T-helper 1 cell treated with Interleukin-12 subunit alpha and Interleukin-12 subunit beta and Interleukin-4 antibody, amounts not matched to agents 30 μg/mL and 1 μg/mL, for 36 hours (primary cell): ENCODE results near the gene BRIP1.

ENCODE experiments used
- H3K27ac Mint-ChIP-seq: one replicate; pipeline ENCODE4 v1.8.0; 2021; ENCODE audit warnings: mild to moderate bottlenecking, mixed read lengths
- H3K27me3 Mint-ChIP-seq: one replicate; pipeline ENCODE4 v1.8.0; 2021; ENCODE audit warnings: low read depth, mixed read lengths
- H3K36me3 Mint-ChIP-seq: one replicate; pipeline ENCODE4 v1.8.0; 2021; ENCODE audit warnings: low read depth, mixed read lengths
- H3K4me1 Mint-ChIP-seq: one replicate; pipeline ENCODE4 v1.8.0; 2021; ENCODE audit warnings: low read depth, mixed read lengths
- H3K4me3 Mint-ChIP-seq: one replicate; pipeline ENCODE4 v1.8.0; 2021; ENCODE audit warnings: mild to moderate bottlenecking, moderate library complexity, mixed read lengths
- H3K9me3 Mint-ChIP-seq: one replicate; pipeline ENCODE4 v1.8.0; 2021; ENCODE audit warnings: mixed read lengths

Gene BRIP1

DNA sequence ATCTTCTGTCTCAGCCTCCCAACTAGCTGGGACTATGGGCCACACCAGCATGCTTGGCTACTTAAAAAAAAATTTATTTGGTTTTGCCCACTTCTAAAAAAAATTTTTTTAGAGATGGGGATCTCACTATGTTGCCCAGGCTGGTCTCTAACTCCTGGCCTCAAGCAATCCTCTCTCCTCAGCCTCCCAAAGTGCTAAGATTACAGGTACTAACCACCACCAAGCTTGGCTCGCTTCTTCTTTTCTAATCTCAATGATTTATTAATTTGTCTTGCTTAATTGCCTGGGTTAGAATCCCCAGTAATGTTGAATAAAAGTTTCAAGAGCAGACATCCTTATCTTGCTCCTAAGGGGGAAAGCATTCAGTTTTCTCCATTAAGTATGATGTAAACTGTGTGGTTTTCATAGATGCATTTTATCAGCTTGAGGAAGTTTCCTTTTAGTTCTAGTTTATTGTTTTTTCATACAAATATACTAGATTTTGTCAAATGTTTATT lies 206.6 kb downstream of the BRIP1 start:
- Mint-ChIP-seq H3K36me3 (no peaks in the 10 kb centered on the region), H3K27me3 (peaks cover 44% of the 10 kb centered on the region), H3K9me3 (peaks cover 3% of the 10 kb centered on the region), H3K4me1 (no peaks in the 10 kb centered on the region), H3K27ac (no peak overlapping the region), H3K4me3 (no peak overlapping the region)

- Mint-ChIP-seq H3K27ac (no peak overlapping the region), H3K27me3 (peaks cover 37% of the 10 kb centered on the region), H3K4me3 (no peak overlapping the region), H3K9me3 (peaks cover 20% of the 10 kb centered on the region), H3K4me1 (no peaks in the 10 kb centered on the region), H3K36me3 (no peaks in the 10 kb centered on the region)
Measured at GRCh38 chr17:61650749-61651148, 212.6 kb downstream of the BRIP1 start.

DNA sequence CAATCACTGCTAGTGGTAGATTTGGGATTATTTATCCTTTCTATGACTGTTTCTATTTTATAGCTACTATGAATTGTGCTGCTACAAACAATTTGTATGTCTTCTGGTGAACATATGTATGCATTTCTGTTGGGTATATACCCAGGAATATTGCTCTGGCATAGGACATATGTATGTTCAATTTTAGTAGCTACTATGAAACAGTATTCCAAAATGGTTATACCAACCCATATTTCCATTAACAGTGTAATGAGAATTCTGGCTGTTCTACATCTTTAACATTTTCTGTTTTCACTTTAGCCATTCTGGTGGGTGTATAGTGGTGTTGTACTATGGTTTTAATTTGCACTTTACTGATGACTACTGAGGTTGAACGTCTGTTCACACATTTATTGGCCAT lies 214.7 kb downstream of the BRIP1 start:
- H3K9me3 Mint-ChIP-seq = peaks cover 20% of the 10 kb centered on the region
- H3K27me3 Mint-ChIP-seq = peaks cover 41% of the 10 kb centered on the region
- no peaks in the 10 kb centered on the region for H3K36me3 Mint-ChIP-seq
- H3K4me3 Mint-ChIP-seq = no peak overlapping the region
- H3K27ac Mint-ChIP-seq = no peak overlapping the region
- no peaks in the 10 kb centered on the region for H3K4me1 Mint-ChIP-seq

DNA sequence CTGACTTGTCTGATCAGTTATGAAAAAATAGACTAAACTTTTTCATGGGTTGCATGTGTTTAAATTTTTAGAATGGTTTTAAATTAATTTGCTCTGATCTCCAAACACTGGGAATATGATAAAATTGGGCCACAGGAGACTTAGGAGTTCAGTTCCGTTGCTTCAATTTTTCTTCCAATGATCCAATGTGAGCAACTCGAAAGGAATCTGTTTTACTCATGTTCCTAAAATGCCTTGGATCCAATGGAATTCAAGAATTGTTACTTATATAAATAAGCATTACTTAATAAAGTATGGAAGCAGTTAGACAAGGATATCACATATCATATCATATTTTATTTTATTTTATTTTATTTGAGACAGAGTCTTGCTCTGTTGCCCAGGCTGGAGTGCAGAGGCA lies 216.3 kb downstream of the BRIP1 start:
- H3K36me3 Mint-ChIP-seq = no peaks in the 10 kb centered on the region
- no peaks in the 10 kb centered on the region for H3K4me1 Mint-ChIP-seq
- H3K27ac Mint-ChIP-seq = no peak overlapping the region
- no peak overlapping the region for H3K4me3 Mint-ChIP-seq
- H3K9me3 Mint-ChIP-seq = peaks cover 20% of the 10 kb centered on the region
- H3K27me3 Mint-ChIP-seq = peaks cover 34% of the 10 kb centered on the region

DNA sequence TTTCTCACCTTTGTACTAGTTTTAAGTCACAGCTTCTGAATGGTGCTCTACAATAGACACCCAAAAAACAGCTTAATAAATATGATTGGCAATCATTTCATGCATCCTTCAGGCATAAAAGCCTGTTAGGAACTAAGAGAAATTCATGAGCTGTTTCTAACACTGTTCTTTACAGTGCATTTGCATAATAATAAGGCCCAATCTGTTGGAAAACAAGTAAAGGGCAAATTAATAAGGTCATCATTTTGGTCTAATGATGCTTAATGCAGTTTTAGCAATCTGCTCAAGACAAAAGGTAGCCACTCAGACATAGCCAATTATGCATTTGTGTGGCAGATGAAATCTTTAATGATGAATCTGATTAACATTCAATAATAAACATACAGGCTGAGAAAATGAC lies 216.8 kb downstream of the BRIP1 start:
- Mint-ChIP-seq H3K4me3 (no peak overlapping the region), H3K36me3 (no peaks in the 10 kb centered on the region), H3K9me3 (peaks cover 14% of the 10 kb centered on the region), H3K4me1 (no peaks in the 10 kb centered on the region), H3K27me3 (peaks cover 33% of the 10 kb centered on the region), H3K27ac (no peak overlapping the region)

- H3K27me3 Mint-ChIP-seq = peaks cover 31% of the 10 kb centered on the region
Measured at GRCh38 chr17:61645920-61646319, 217.4 kb downstream of the BRIP1 start.

GRCh38 chr17:61644800-61645774 lies 218.2 kb downstream of the BRIP1 start:
- H3K4me1 Mint-ChIP-seq = no peaks in the 10 kb centered on the region
- H3K27me3 Mint-ChIP-seq = peaks cover 27% of the 10 kb centered on the region
- no peak overlapping the region for H3K27ac Mint-ChIP-seq
- no peak overlapping the region for H3K4me3 Mint-ChIP-seq
- H3K9me3 Mint-ChIP-seq = peaks cover 5% of the 10 kb centered on the region
- H3K36me3 Mint-ChIP-seq = no peaks in the 10 kb centered on the region

More at GRCh38 chr17:61645920-61646319, 217.4 kb downstream of the BRIP1 start:
- H3K9me3 Mint-ChIP-seq = peaks cover 10% of the 10 kb centered on the region
- H3K4me3 Mint-ChIP-seq = no peak overlapping the region
- H3K27ac Mint-ChIP-seq = no peak overlapping the region
- no peaks in the 10 kb centered on the region for H3K36me3 Mint-ChIP-seq
- no peaks in the 10 kb centered on the region for H3K4me1 Mint-ChIP-seq

GRCh38 chr17:61642768-61643167 lies 220.6 kb downstream of the BRIP1 start:
- Mint-ChIP-seq H3K27ac (no peak overlapping the region), H3K36me3 (no peaks in the 10 kb centered on the region), H3K4me1 (no peaks in the 10 kb centered on the region), H3K9me3 (no peaks in the 10 kb centered on the region), H3K4me3 (no peak overlapping the region), H3K27me3 (peaks cover 38% of the 10 kb centered on the region)

DNA sequence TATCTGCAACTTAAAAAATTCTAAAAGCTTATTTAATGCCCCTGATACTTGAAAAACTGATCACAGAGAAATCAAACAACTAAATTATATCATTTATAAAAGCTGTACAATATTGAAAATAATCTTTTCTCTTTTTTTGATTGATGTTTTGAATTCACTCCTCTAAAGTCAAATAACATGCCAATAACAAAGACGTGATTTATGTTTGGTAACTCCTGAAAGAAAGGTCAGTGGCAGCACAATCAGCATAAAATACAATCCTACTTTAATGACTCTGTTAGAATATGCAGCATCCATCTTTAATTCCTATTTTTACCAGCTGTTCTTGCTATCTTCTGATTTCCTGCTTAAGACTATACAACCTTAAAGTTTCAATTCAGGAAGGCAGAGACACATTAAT lies 221.6 kb downstream of the BRIP1 start:
- no peak overlapping the region for H3K27ac Mint-ChIP-seq

GRCh38 chr17:61641084-61641483 lies 222.2 kb downstream of the BRIP1 start:
- H3K27me3 Mint-ChIP-seq = peaks cover 41% of the 10 kb centered on the region
- H3K4me1 Mint-ChIP-seq = no peaks in the 10 kb centered on the region
- H3K27ac Mint-ChIP-seq = no peak overlapping the region
- H3K4me3 Mint-ChIP-seq = no peak overlapping the region
- no peaks in the 10 kb centered on the region for H3K9me3 Mint-ChIP-seq
- H3K36me3 Mint-ChIP-seq = no peaks in the 10 kb centered on the region

More for the DNA sequence above, 221.6 kb downstream of the BRIP1 start:
- Mint-ChIP-seq H3K36me3 (no peaks in the 10 kb centered on the region), H3K9me3 (no peaks in the 10 kb centered on the region), H3K27me3 (peaks cover 42% of the 10 kb centered on the region), H3K4me3 (no peak overlapping the region), H3K4me1 (no peaks in the 10 kb centered on the region)

DNA sequence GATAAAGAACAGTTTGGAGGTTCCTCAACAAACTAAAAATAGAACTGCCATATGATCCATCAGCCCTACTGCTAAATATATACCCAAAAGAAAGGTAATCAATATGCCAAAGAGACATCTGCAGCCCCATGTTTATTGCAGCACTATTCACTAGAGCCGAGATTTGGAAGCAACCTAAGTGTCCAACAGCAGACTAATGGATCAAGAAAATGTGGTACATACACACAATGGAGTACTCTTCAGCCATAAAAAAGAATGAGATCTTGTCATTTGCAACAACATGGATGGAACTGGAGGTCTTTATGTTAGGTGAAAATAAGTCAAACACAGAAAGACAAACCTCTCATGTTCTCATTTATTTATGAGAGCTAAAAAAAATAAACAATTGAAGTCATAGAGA lies 223.5 kb downstream of the BRIP1 start:
- peaks cover 9% of the 10 kb centered on the region for H3K9me3 Mint-ChIP-seq
- H3K27me3 Mint-ChIP-seq = peaks cover 49% of the 10 kb centered on the region

DNA sequence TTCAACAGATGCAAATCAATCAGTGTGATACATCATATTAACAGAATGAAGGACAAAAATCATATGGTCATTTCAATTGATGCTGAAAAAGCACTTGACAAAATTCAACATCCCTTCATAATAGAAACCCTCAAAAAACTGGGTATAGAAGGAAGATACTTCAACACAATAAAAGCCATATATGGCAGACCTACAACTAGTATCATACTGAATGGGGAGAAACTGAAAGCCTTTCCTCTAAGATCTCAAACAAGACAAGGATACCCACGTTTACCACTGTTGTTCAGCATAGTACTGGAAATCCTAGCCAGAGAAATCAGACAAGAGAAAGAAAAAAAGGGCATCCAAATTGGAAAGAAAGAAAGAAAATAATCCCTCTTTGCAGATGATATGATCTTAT lies 225.2 kb downstream of the BRIP1 start:
- H3K27ac Mint-ChIP-seq = no peak overlapping the region
- H3K4me1 Mint-ChIP-seq = no peaks in the 10 kb centered on the region
- peaks cover 2% of the 10 kb centered on the region for H3K36me3 Mint-ChIP-seq
- no peak overlapping the region for H3K4me3 Mint-ChIP-seq
- peaks cover 55% of the 10 kb centered on the region for H3K27me3 Mint-ChIP-seq
- peaks cover 9% of the 10 kb centered on the region for H3K9me3 Mint-ChIP-seq

More for the DNA sequence above, 223.5 kb downstream of the BRIP1 start:
- peaks cover 2% of the 10 kb centered on the region for H3K36me3 Mint-ChIP-seq
- H3K27ac Mint-ChIP-seq = no peak overlapping the region
- H3K4me1 Mint-ChIP-seq = no peaks in the 10 kb centered on the region
- H3K4me3 Mint-ChIP-seq = no peak overlapping the region

DNA sequence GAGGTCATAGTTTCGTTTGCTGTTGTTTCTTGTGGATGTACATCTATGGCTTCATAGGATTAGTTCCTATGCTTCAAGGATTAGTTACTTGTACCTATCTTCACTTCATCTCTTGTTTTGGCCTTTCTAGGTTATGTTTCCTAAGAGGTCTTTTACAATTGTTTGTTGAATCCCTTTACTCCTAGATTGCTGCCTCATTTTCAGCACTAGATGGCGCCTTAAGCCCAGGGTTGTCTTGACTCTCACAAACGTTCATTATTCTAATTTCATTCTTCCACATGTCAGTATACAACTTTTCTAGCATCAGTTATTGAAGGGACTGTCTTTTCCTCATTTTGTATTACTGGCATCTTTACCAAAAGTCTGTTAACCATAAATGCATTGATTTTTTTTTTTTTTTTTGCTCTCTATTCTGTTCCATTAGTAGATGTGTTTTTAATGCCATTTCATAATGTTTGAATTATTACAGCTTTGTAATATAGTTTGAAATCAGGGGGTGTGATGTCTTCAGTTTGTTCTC lies 227.4 kb downstream of the BRIP1 start:
- H3K9me3 Mint-ChIP-seq = peaks cover 9% of the 10 kb centered on the region
- H3K4me1 Mint-ChIP-seq = no peaks in the 10 kb centered on the region
- H3K27ac Mint-ChIP-seq = no peak overlapping the region
- H3K27me3 Mint-ChIP-seq = peaks cover 67% of the 10 kb centered on the region
- no peak overlapping the region for H3K4me3 Mint-ChIP-seq
- H3K36me3 Mint-ChIP-seq = peaks cover 2% of the 10 kb centered on the region

DNA sequence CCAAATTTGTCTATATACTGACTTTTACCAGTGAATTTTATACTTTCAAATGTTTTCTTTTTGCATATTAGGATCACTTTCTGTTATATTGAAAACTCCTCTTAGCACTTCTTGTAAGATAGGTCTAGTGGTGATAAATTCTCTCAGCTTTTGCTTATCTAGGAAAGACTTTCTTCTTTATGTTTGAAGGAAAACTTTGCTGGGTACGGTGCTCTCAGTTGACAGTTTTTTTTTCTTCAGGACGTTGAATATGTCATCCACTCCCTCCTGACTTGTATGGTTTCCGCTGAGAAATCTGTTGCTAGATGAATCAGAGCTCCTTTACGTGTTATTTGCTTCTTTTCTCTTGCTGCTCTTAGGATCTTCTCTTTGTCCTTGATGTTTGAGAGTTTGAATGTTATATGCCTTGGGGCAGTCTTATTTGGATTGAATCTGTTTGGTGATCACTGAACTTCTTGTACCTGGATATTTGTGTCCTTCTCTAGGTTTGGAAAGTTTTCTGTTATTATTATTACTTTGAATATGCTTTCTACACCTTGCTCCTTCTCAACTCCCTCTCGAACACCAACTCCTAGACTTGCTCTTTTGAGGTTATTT lies 228.3 kb downstream of the BRIP1 start:
- peaks cover 75% of the 10 kb centered on the region for H3K27me3 Mint-ChIP-seq
- peaks cover 2% of the 10 kb centered on the region for H3K36me3 Mint-ChIP-seq
- H3K27ac Mint-ChIP-seq = no peak overlapping the region
- no peak overlapping the region for H3K4me3 Mint-ChIP-seq
- peaks cover 9% of the 10 kb centered on the region for H3K9me3 Mint-ChIP-seq
- H3K4me1 Mint-ChIP-seq = no peaks in the 10 kb centered on the region
